Glutamatergic neuron (in vitro differentiated cells): ENCODE results near the gene DOCK3. TPM values are rescaled to one million over a fixed set of nuclear protein-coding genes. Genes with fewer than 3 reads are reported as not detected.

Experiments
- DNase-seq: peaks from one replicate; pipeline ENCODE4 v3.0.0; 2022
- H3K27ac Mint-ChIP-seq: one replicate; pipeline ENCODE4 v1.8.0; 2020; ENCODE audit warnings: mild to moderate bottlenecking, mixed read lengths, inconsistent platforms; ENCODE audit not compliant: unreplicated experiment
- H3K27me3 Mint-ChIP-seq: one replicate; pipeline ENCODE4 v1.8.0; 2020; ENCODE audit warnings: mild to moderate bottlenecking, moderate library complexity, mixed read lengths, inconsistent platforms; ENCODE audit not compliant: unreplicated experiment
- H3K36me3 Mint-ChIP-seq: one replicate; pipeline ENCODE4 v1.8.0; 2020; ENCODE audit warnings: mild to moderate bottlenecking, mixed read lengths, inconsistent platforms; ENCODE audit not compliant: unreplicated experiment
- H3K4me1 Mint-ChIP-seq: one replicate; pipeline ENCODE4 v1.8.0; 2020; ENCODE audit warnings: mild to moderate bottlenecking, low read depth, mixed read lengths, inconsistent platforms; ENCODE audit not compliant: unreplicated experiment
- H3K4me3 Mint-ChIP-seq: one replicate; pipeline ENCODE4 v1.8.0; 2020; ENCODE audit warnings: mild to moderate bottlenecking, mixed read lengths, inconsistent platforms; ENCODE audit not compliant: unreplicated experiment
- H3K9me3 Mint-ChIP-seq: one replicate; pipeline ENCODE4 v1.8.0; 2020; ENCODE audit warnings: mild to moderate bottlenecking, moderate library complexity, mixed read lengths, inconsistent platforms; ENCODE audit not compliant: unreplicated experiment
- CTCF ChIP-seq: fragments of 200-600 bp; sonication (generic); IDR thresholded peaks from one replicate; pipeline ENCODE4 v1.5.0; 2021; ENCODE audit not compliant: partially characterized antibody, unreplicated experiment
- total RNA-seq: library from RNA; stranded (reverse); fragmentation: NEBNext Ultra II Directional; extraction: Animal tissue kit (Norgen Biotek cat#: 25700); gene quantifications from one replicate; pipeline ENCODE4 v1.2.1, GENCODE V29; 2021; ENCODE audit not compliant: unreplicated experiment

Gene DOCK3
- total RNA-seq, 1 donor from 2014 or later = 13.4 TPM

- DNase-seq = no peak
- no peak overlapping the region for H3K4me3 Mint-ChIP-seq
- H3K36me3 Mint-ChIP-seq = peaks cover 6% of the 10 kb centered on the region
- TF ChIP-seq CTCF = no peak
- H3K9me3 Mint-ChIP-seq = peaks cover 3% of the 10 kb centered on the region
- H3K4me1 Mint-ChIP-seq = no peaks in the 10 kb centered on the region
- H3K27ac Mint-ChIP-seq = no peak overlapping the region
- peaks cover 4% of the 10 kb centered on the region for H3K27me3 Mint-ChIP-seq
Measured at GRCh38 chr3:51338632-51339031, 663.9 kb downstream of the DOCK3 start.

- H3K4me1 Mint-ChIP-seq = no peaks in the 10 kb centered on the region
- H3K4me3 Mint-ChIP-seq = no peak overlapping the region
- peaks cover 12% of the 10 kb centered on the region for H3K36me3 Mint-ChIP-seq
- peaks cover 3% of the 10 kb centered on the region for H3K9me3 Mint-ChIP-seq
- H3K27me3 Mint-ChIP-seq = peaks cover 2% of the 10 kb centered on the region
- no peak for DNase-seq
- no peak overlapping the region for H3K27ac Mint-ChIP-seq
- no peak for TF ChIP-seq CTCF
Measured at GRCh38 chr3:51340013-51340829, 665.5 kb downstream of the DOCK3 start.

GRCh38 chr3:51340989-51341636, 666.4 kb downstream of the DOCK3 start:
- H3K27ac Mint-ChIP-seq = no peak overlapping the region
- H3K36me3 Mint-ChIP-seq = peaks cover 12% of the 10 kb centered on the region
- peaks cover 2% of the 10 kb centered on the region for H3K27me3 Mint-ChIP-seq
- no peak overlapping the region for H3K4me3 Mint-ChIP-seq
- no peaks in the 10 kb centered on the region for H3K4me1 Mint-ChIP-seq
- no peak for TF ChIP-seq CTCF
- no peak for DNase-seq
- H3K9me3 Mint-ChIP-seq = peaks cover 3% of the 10 kb centered on the region

- no peak for DNase-seq
- Mint-ChIP-seq H3K27ac (no peak overlapping the region), H3K27me3 (no peaks in the 10 kb centered on the region), H3K36me3 (peaks cover 12% of the 10 kb centered on the region), H3K4me1 (no peaks in the 10 kb centered on the region), H3K4me3 (no peak overlapping the region), H3K9me3 (peaks cover 3% of the 10 kb centered on the region)
- no peak for TF ChIP-seq CTCF
Measured at GRCh38 chr3:51343918-51344687, 669.4 kb downstream of the DOCK3 start.

GRCh38 chr3:51350751-51351150, 676.0 kb downstream of the DOCK3 start:
- no peak for DNase-seq
- no peaks in the 10 kb centered on the region for H3K4me1 Mint-ChIP-seq
- no peaks in the 10 kb centered on the region for H3K36me3 Mint-ChIP-seq
- no peak overlapping the region for H3K27ac Mint-ChIP-seq
- H3K27me3 Mint-ChIP-seq = peaks cover 2% of the 10 kb centered on the region
- peaks cover 2% of the 10 kb centered on the region for H3K9me3 Mint-ChIP-seq
- H3K4me3 Mint-ChIP-seq = no peak overlapping the region
- no peak for TF ChIP-seq CTCF
